ENCODE data around the gene ARMC5. TPM values are rescaled to one million over a fixed set of nuclear protein-coding genes. Genes with fewer than 3 reads are reported as not detected.
A peak's percentile ranks its signal among the peaks of the same experiment; 100 is the strongest.

The ARMC5 gene
- total RNA-seq (2021) (11.3 to 13.2 TPM (median 13.0 TPM) in 3 replicates), Bru-seq, nascent RNA (percentile 42 among the genes with signal in this experiment)
- long read RNA-seq, experiment 1, full-length matches to known transcripts: 52 of 71 reads
- long read RNA-seq, experiment 1, partial matches to known transcripts: 9 of 71 reads
- long read RNA-seq, experiment 1, other reads (novel, unspliced or antisense): 10 of 71 reads
- long read RNA-seq, experiment 2, partial matches to known transcripts: 7 of 18 reads
- long read RNA-seq, experiment 2, other reads (novel, unspliced or antisense): 7 of 18 reads
- long read RNA-seq, experiment 3: 0 reads

GRCh38 chr16:31458844-31459686 lies at the start of gene ARMC5:
ARMC5 (plus strand) TSS chr16:31459501; CDS start chr16:31459525, 24 bp downstream.
- H3K4me3 Mint-ChIP-seq: peak within 1 kb of the TSS; percentile 88
- no peaks in the 10 kb centered on the region for H3K27me3 Mint-ChIP-seq (ENCODE audit: low read depth)
- ChIA-PET CTCF (interaction anchor here (0.5 to 12.2 kb wide), 24 partner anchors 8 to 474 kb away, joined by 3 to 221 read pairs (median 7); partner anchors contain the start of genes HSD3B7, PYDC1, SLC5A2 and TGFB1I1), POLR2A (interaction anchor here (0.7 to 3.4 kb wide), 7 partner anchors 13 to 476 kb away, joined by 3 to 13 read pairs (median 6); partner anchors contain the start of genes TGFB1I1 and ZNF843)
- peaks cover 29% of the 10 kb centered on the region for H3K4me1 Mint-ChIP-seq
- H3K36me3 Mint-ChIP-seq: peaks cover 8% of the 10 kb centered on the region; the same call in 1 of the 2 replicates
- DNase-seq (ENCODE audit: low spot score) (peak; percentile 97), ATAC-seq (peak; percentile 77)
- H3K9me3 Mint-ChIP-seq: no peaks in the 10 kb centered on the region
- H3K27ac Mint-ChIP-seq: peak within 1 kb of the TSS; percentile 93
- no peak for TF ChIP-seq CDX4 (CRISPR knock-in tag; IDR thresholded peaks at IDR 0.05; ENCODE audit: borderline replicate concordance)
- no peak; the same call in 1 of the 2 replicates for TF ChIP-seq CBFB (CRISPR knock-in tag; IDR thresholded peaks at IDR 0.05; ENCODE audit: low read depth)
- TF ChIP-seq ZNF532 (CRISPR knock-in tag; IDR thresholded peaks at IDR 0.05; ENCODE audit: borderline replicate concordance): no peak
- TF ChIP-seq SMAD3 (CRISPR knock-in tag; IDR thresholded peaks at IDR 0.05; ENCODE audit: borderline replicate concordance): 0 out of 2 replicates have a peak, but pooled peaks have one; percentile 52
- TF ChIP-seq FOXP4 (CRISPR knock-in tag; IDR thresholded peaks at IDR 0.05): 0 out of 2 replicates have a peak, but pooled peaks have one; percentile 61
- TF ChIP-seq AR (CRISPR knock-in tag; IDR thresholded peaks at IDR 0.05): no peak
- TF ChIP-seq MYBL2 (CRISPR knock-in tag; IDR thresholded peaks at IDR 0.05): peak; percentile 79
- peak; percentile 48; the same call in 1 of the 2 replicates for TF ChIP-seq TEAD4 (CRISPR knock-in tag; IDR thresholded peaks at IDR 0.05)
- no peak for TF ChIP-seq ATF2 (CRISPR knock-in tag; IDR thresholded peaks at IDR 0.05; ENCODE audit: borderline replicate concordance, low read depth)
- TF ChIP-seq PRRX2 (CRISPR knock-in tag; IDR thresholded peaks at IDR 0.05): no peak
- peak; percentile 32; the same call in 1 of the 2 replicates for TF ChIP-seq E2F1 (CRISPR knock-in tag; IDR thresholded peaks at IDR 0.05)
- no peak for TF ChIP-seq PREB (CRISPR knock-in tag; IDR thresholded peaks at IDR 0.05; ENCODE audit: borderline replicate concordance)
- TF ChIP-seq JUN (CRISPR knock-in tag; IDR thresholded peaks at IDR 0.05): no peak; the same call in 1 of the 2 replicates
- TF ChIP-seq MLX (CRISPR knock-in tag; IDR thresholded peaks at IDR 0.05): no peak
